ENCODE results near the gene HEG1.

Gene HEG1

GRCh38 chr3:125073390-125073905 is 17.7 kb upstream of the HEG1 start:
- no peak for TF ChIP-seq CTCF (IDR thresholded peaks at IDR 0.05; ENCODE audit: insufficient read depth, low read length, poor library complexity, severe bottlenecking)
- H3K27me3 ChIP-seq (replicated peaks; ENCODE audit: control insufficient read depth, insufficient read depth, low read length), result no peaks in the 10 kb centered on the region
- H3K36me3 ChIP-seq (ENCODE audit: control insufficient read depth, insufficient read depth, low read length), result peaks cover 7% of the 10 kb centered on the region
- H3K4me3 ChIP-seq (replicated peaks; ENCODE audit: low read depth, low read length), result no peak overlapping the region
- no peak for DNase-seq (ENCODE audit: extremely low read depth, insufficient read length)

DNA sequence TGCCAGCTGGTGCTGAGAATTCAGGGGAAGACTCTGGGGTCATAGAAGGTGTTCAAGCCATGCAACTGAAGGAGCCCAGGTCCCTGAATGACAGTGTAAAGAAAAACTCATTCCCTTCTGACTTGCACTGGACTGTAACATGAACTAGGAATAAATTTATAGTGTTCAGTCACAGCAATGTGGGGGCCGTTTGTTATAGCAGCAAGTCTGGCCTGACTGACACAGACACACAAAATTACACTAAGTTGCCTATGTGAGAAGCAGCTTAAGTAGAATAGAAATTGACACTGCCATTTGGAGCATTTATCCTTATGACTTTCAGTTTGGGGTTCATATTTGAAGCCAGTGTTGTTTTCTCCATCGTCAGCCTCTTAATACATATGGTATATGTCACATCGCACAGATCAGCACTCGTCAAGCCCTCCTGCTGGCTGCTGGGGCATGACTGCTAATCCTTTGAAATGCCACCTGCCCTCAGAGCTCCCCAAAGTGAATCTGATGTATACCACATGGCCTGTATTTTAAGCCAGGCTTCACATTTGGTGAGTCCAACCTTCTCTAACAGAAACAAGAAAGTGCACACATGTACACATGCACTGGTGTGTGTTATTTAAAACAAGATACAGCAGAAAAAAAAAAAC is 17.1 kb upstream of the HEG1 start:
- TF ChIP-seq CTCF (IDR thresholded peaks at IDR 0.05; ENCODE audit: insufficient read depth, low read length, poor library complexity, severe bottlenecking), result no peak
- no peak for DNase-seq (ENCODE audit: extremely low read depth, insufficient read length)
- Histone ChIP-seq H3K36me3 (ENCODE audit: control insufficient read depth, insufficient read depth, low read length) (peaks cover 7% of the 10 kb centered on the region), H3K4me3 (replicated peaks; ENCODE audit: low read depth, low read length) (no peak overlapping the region), H3K27me3 (replicated peaks; ENCODE audit: control insufficient read depth, insufficient read depth, low read length) (no peaks in the 10 kb centered on the region)

DNA sequence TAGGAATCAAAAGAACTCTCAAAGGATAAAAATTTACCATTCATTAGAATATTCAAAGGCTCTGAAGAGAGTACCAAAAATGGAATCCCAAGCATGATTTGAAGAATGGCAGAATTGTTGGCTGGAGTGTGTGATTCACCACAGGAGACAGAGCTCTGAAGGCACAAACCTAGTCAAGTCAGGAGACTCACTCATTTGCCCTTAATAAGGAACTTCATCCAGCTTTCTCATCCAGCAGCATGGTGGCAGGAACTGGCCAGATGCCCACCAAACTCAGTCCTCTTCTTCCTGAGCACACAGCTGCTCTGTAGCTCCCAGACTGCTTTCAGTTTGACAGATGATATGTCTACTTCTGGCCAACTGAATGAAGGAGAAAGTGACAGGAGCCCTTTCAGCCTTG is 16.5 kb upstream of the HEG1 start:
- no peak for DNase-seq (ENCODE audit: extremely low read depth, insufficient read length)
- TF ChIP-seq CTCF (IDR thresholded peaks at IDR 0.05; ENCODE audit: insufficient read depth, low read length, poor library complexity, severe bottlenecking), result no peak
- Histone ChIP-seq H3K27me3 (replicated peaks; ENCODE audit: control insufficient read depth, insufficient read depth, low read length) (no peaks in the 10 kb centered on the region), H3K4me3 (replicated peaks; ENCODE audit: low read depth, low read length) (no peak overlapping the region), H3K36me3 (ENCODE audit: control insufficient read depth, insufficient read depth, low read length) (peaks cover 7% of the 10 kb centered on the region)

DNA sequence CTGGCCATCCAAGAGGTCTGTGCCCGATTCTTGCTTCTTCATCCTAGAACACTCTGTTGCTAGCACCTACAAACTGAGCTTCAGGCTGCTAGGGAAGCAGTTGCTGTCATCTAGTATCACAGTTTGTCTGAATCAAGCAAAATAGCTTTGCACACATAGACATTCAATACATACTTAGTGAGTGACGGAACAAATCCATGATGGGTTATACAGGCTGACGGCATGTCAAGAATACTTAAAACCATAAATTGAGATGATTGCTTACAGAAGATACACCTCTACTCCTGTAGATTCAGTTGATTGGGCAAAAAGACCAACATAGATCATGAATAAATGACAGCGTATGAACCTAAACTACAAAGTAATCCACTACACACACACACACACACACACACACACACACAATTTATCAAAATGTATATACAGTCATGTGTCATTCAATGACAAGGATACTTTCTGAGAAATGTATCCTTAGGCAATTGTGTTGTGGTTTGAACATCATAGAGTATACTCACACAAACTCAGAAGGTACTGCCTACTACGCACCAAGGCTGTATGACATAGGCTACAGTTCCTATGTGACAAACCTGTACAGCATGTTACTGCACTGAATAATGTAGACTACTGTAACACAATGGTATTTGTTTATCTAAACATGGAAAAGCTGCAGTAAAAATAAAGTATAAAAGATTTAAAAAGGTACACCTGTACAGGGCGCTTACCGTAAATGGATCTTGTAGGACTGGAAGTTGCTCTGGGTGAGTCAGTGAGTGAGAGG is 14.4 kb upstream of the HEG1 start:
- no peak for DNase-seq (ENCODE audit: extremely low read depth, insufficient read length)
- Histone ChIP-seq H3K27me3 (replicated peaks; ENCODE audit: control insufficient read depth, insufficient read depth, low read length) (no peaks in the 10 kb centered on the region), H3K4me3 (replicated peaks; ENCODE audit: low read depth, low read length) (no peak overlapping the region), H3K36me3 (ENCODE audit: control insufficient read depth, insufficient read depth, low read length) (peaks cover 3% of the 10 kb centered on the region)
- no peak for TF ChIP-seq CTCF (IDR thresholded peaks at IDR 0.05; ENCODE audit: insufficient read depth, low read length, poor library complexity, severe bottlenecking)

DNA sequence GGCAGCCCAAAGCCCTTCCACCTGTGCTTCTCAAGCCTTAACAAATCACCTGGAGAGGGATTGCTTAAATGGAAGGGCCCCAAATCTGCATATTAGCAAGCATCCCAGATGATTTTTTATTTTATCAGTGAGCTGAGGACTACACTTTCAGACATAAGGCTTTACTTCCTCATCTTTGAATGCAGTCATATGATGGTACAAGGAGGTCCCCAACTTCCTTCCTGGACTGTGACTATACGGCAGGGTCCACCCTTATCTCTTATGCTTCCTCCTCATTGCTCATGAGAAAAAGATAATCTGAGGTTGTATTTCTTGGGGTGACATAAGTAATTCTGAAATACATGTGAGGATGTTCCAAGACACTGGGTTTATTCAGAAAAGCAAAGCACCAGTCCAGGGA is 13.7 kb upstream of the HEG1 start:
- no peak for DNase-seq (ENCODE audit: extremely low read depth, insufficient read length)
- Histone ChIP-seq H3K4me3 (replicated peaks; ENCODE audit: low read depth, low read length) (no peak overlapping the region), H3K36me3 (ENCODE audit: control insufficient read depth, insufficient read depth, low read length) (peaks cover 1% of the 10 kb centered on the region), H3K27me3 (replicated peaks; ENCODE audit: control insufficient read depth, insufficient read depth, low read length) (no peaks in the 10 kb centered on the region)
- no peak for TF ChIP-seq CTCF (IDR thresholded peaks at IDR 0.05; ENCODE audit: insufficient read depth, low read length, poor library complexity, severe bottlenecking)
